ENCODE data around the gene COLEC11.

COLEC11 gene

GRCh38 chr2:3585261-3586109 is 9.4 kb upstream of the COLEC11 start:
- no peak for DNase-seq

- no peak for DNase-seq
Measured at GRCh38 chr2:3586220-3586619, 8.7 kb upstream of the COLEC11 start.

- no peak for DNase-seq
Measured at GRCh38 chr2:3587021-3587420, 7.9 kb upstream of the COLEC11 start.

GRCh38 chr2:3587432-3587831 is 7.5 kb upstream of the COLEC11 start:
- no peak for DNase-seq

- no peak for DNase-seq
Measured at GRCh38 chr2:3588084-3588483, 6.8 kb upstream of the COLEC11 start.

GRCh38 chr2:3589086-3589485 is 5.8 kb upstream of the COLEC11 start:
- DNase-seq: no peak

GRCh38 chr2:3595404-3595803 is 492 bp downstream of the COLEC11 start:
- DNase-seq: no peak

- no peak for DNase-seq
Measured at GRCh38 chr2:3595985-3596384, 1.1 kb downstream of the COLEC11 start.

GRCh38 chr2:3596901-3597417 is 2.0 kb downstream of the COLEC11 start:
- no peak for DNase-seq

GRCh38 chr2:3597567-3597966 is 2.7 kb downstream of the COLEC11 start:
- no peak for DNase-seq

GRCh38 chr2:3598197-3598910 is 3.4 kb downstream of the COLEC11 start:
- no peak for DNase-seq

GRCh38 chr2:3598912-3599854 is 4.3 kb downstream of the COLEC11 start:
- DNase-seq: no peak

- DNase-seq: no peak
Measured at GRCh38 chr2:3600256-3600855, 5.4 kb downstream of the COLEC11 start.

- DNase-seq: no peak
Measured at GRCh38 chr2:3601561-3602271, 6.8 kb downstream of the COLEC11 start.

- no peak for DNase-seq
Measured at GRCh38 chr2:3602553-3603339, 7.8 kb downstream of the COLEC11 start.

GRCh38 chr2:3603536-3604206 is 8.8 kb downstream of the COLEC11 start:
- no peak for DNase-seq

- DNase-seq: no peak
Measured at GRCh38 chr2:3604207-3604877, 9.4 kb downstream of the COLEC11 start.

- DNase-seq: no peak
Measured at GRCh38 chr2:3604991-3605961, 10.4 kb downstream of the COLEC11 start.

- DNase-seq: no peak
Measured at GRCh38 chr2:3606028-3606369, 11.1 kb downstream of the COLEC11 start.
